OCI-LY1 (cell line): ENCODE data around the gene CD48.

Experiments
- H2AFZ ChIP-seq: fragments of 200-600 bp; sonication (generic), shearing (Covaris generic); 2 replicates; pipeline ENCODE4 v1.6.0; 2014; ENCODE audit warnings: antibody characterized with exemption, mild to moderate bottlenecking, low read length
- H3F3A ChIP-seq: fragments of 200-600 bp; sonication (generic), shearing (Covaris generic); 2 replicates; pipeline ENCODE4 v1.6.0; 2014; ENCODE audit warnings: mild to moderate bottlenecking, antibody characterized with exemption, low read length, moderate library complexity; ENCODE audit not compliant: insufficient read depth
- H3K27ac ChIP-seq: fragments of 200-600 bp; sonication (generic); 2 replicates; pipeline ENCODE4 v1.5.1; 2014; ENCODE audit warnings: low read length, mixed run types, mild to moderate bottlenecking, low read depth; ENCODE audit not compliant: poor library complexity, severe bottlenecking
- H3K27me3 ChIP-seq: fragments of 200-600 bp; sonication (generic); 2 replicates; pipeline ENCODE4 v1.6.0; 2014; ENCODE audit warnings: antibody characterized with exemption, mild to moderate bottlenecking, low read length, moderate library complexity; ENCODE audit not compliant: insufficient read depth
- H3K36me3 ChIP-seq: fragments of 200-600 bp; sonication (generic); 2 replicates; pipeline ENCODE4 v1.6.1; 2014; ENCODE audit warnings: mild to moderate bottlenecking, antibody characterized with exemption, low read length, moderate library complexity, mixed read lengths; ENCODE audit not compliant: insufficient read depth
- H3K4me1 ChIP-seq: fragments of 200-600 bp; sonication (generic); 2 replicates; pipeline ENCODE4 v1.5.1; 2014; ENCODE audit warnings: mild to moderate bottlenecking, low read length, moderate library complexity; ENCODE audit not compliant: insufficient read depth, severe bottlenecking
- H3K4me2 ChIP-seq: fragments of 200-600 bp; sonication (generic), shearing (Covaris generic); 2 replicates; pipeline ENCODE4 v1.6.1; 2014; ENCODE audit warnings: low read length
- H3K4me3 ChIP-seq: fragments of 200-600 bp; sonication (generic); 2 replicates; pipeline ENCODE4 v1.5.1; 2014; ENCODE audit warnings: low read length, low read depth, mild to moderate bottlenecking, mixed read lengths; ENCODE audit not compliant: poor library complexity, severe bottlenecking
- H3K79me2 ChIP-seq: fragments of 200-600 bp; shearing (Covaris generic); 2 replicates; pipeline ENCODE4 v1.6.1; 2016; ENCODE audit warnings: mixed run types, low read length, mixed read lengths; ENCODE audit not compliant: insufficient read depth
- H3K9ac ChIP-seq: fragments of 200-600 bp; sonication (generic), shearing (Covaris generic); 2 replicates; pipeline ENCODE4 v1.6.1; 2014; ENCODE audit warnings: mild to moderate bottlenecking, low read length, mixed read lengths
- H3K9me2 ChIP-seq: fragments of 200-600 bp; sonication (generic), shearing (Covaris generic); 2 replicates; pipeline ENCODE4 v1.6.1; 2014; ENCODE audit warnings: low read depth, mild to moderate bottlenecking, low read length, mixed read lengths
- H3K9me3 ChIP-seq: fragments of 200-600 bp; shearing (Covaris generic); 2 replicates; pipeline ENCODE4 v1.6.1; 2014; ENCODE audit warnings: low read length, mixed read lengths
- H4K20me1 ChIP-seq: fragments of 200-600 bp; sonication (generic), shearing (Covaris generic); 2 replicates; pipeline ENCODE4 v1.6.0; 2016; ENCODE audit warnings: mild to moderate bottlenecking, low read length; ENCODE audit not compliant: insufficient read depth
- EZH2 ChIP-seq: fragments of 200-600 bp; sonication (generic), shearing (Covaris generic); IDR thresholded peaks from 2 replicates; pipeline ENCODE4 v1.8.0; 2017; ENCODE audit warnings: borderline replicate concordance, mixed run types, mild to moderate bottlenecking, antibody characterized with exemption, low read length, moderate library complexity, mixed read lengths
- TF ChIP-seq, protein P1 (sequence below): fragments of 200-600 bp; sonication (generic), shearing (Covaris generic); IDR thresholded peaks from 2 replicates; pipeline ENCODE4 v1.5.1; 2017; ENCODE audit warnings: mild to moderate bottlenecking, antibody characterized with exemption, low read length, moderate library complexity, mixed read lengths

Gene CD48

DNA sequence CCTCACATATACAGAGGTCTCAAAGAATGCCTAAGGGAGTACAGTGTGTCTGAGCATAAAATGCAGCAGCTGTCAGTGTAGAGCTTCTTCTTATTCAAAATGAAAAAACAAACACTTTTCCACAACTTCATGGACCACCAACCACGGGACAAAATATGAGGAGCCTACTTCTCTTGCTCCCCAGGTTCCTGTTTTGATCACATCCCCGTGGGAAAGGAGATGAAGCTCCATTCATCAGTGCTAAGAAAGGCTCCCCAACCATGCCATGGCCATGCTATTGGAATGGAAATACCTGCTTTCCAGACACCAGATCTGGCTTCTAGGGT, 383 bp downstream of the CD48 start:
- peaks cover 71% of the 10 kb centered on the region for H3K4me1 ChIP-seq
- no peak overlapping the region for H2AFZ ChIP-seq
- no peak for TF ChIP-seq EZH2
- TF ChIP-seq, protein P1, sequence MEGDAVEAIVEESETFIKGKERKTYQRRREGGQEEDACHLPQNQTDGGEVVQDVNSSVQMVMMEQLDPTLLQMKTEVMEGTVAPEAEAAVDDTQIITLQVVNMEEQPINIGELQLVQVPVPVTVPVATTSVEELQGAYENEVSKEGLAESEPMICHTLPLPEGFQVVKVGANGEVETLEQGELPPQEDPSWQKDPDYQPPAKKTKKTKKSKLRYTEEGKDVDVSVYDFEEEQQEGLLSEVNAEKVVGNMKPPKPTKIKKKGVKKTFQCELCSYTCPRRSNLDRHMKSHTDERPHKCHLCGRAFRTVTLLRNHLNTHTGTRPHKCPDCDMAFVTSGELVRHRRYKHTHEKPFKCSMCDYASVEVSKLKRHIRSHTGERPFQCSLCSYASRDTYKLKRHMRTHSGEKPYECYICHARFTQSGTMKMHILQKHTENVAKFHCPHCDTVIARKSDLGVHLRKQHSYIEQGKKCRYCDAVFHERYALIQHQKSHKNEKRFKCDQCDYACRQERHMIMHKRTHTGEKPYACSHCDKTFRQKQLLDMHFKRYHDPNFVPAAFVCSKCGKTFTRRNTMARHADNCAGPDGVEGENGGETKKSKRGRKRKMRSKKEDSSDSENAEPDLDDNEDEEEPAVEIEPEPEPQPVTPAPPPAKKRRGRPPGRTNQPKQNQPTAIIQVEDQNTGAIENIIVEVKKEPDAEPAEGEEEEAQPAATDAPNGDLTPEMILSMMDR = no peak
- peaks cover 3% of the 10 kb centered on the region; the same call in 1 of the 2 replicates for H3K36me3 ChIP-seq
- H3F3A ChIP-seq = no peaks in the 10 kb centered on the region
- H3K27me3 ChIP-seq = no peaks in the 10 kb centered on the region
- no peaks in the 10 kb centered on the region for H4K20me1 ChIP-seq
- H3K4me3 ChIP-seq = peak overlapping the region; percentile 80
- peak overlapping the region; percentile 90 for H3K4me2 ChIP-seq
- H3K9me2 ChIP-seq = no peaks in the 10 kb centered on the region
- no peaks in the 10 kb centered on the region for H3K9me3 ChIP-seq
- H3K79me2 ChIP-seq = peaks cover 50% of the 10 kb centered on the region
- H3K9ac ChIP-seq = peak overlapping the region; percentile 95
- H3K27ac ChIP-seq = peak overlapping the region; percentile 93

DNA sequence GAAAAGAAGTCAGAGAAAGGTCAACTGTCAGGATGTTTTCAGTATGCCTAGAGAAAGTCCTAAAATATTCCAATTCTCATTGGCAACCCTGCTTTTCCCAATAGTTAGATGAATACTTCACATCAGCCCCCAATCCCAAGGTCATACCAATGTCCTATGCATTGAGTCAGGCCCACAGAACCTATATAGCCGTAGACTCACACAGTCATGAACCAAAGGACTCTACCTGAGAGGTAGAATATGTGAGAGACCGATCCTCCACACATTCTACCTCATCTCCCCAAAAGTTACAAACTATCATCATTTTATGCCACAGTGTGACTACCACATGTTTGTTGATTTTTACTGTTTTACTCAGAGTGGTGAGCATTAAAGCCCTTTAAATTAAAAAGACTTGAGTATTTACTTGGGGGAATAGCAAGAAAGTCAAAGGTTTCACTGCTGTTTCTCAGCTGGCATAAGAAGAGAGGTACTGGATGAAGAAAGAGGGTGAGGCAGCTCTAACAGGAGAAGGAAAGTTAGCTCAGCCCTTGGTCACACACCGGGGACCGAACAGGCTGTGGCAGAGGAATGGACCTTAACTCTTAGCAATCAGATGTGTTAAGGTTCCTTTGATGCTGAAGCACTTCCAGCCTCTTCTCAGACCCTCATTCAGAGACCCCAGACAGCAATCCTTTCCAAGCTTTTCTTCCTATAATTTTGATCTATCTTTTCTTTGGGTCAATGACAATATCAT, 937 bp downstream of the CD48 start:
- H3K4me3 ChIP-seq = peak overlapping the region; percentile 80
- H3K27ac ChIP-seq = peak overlapping the region; percentile 93
- H3K79me2 ChIP-seq = peaks cover 51% of the 10 kb centered on the region
- peak overlapping the region; percentile 95 for H3K9ac ChIP-seq
- peak overlapping the region; percentile 90 for H3K4me2 ChIP-seq
- H3K9me2 ChIP-seq = no peaks in the 10 kb centered on the region
- H3K4me1 ChIP-seq = peaks cover 77% of the 10 kb centered on the region
- peaks cover 4% of the 10 kb centered on the region; the same call in 1 of the 2 replicates for H3K36me3 ChIP-seq
- no peaks in the 10 kb centered on the region for H3F3A ChIP-seq
- no peak for TF ChIP-seq EZH2
- TF ChIP-seq, protein P1 = no peak
- no peaks in the 10 kb centered on the region for H4K20me1 ChIP-seq
- no peaks in the 10 kb centered on the region for H3K27me3 ChIP-seq
- no peaks in the 10 kb centered on the region for H3K9me3 ChIP-seq
- H2AFZ ChIP-seq = no peak overlapping the region

DNA sequence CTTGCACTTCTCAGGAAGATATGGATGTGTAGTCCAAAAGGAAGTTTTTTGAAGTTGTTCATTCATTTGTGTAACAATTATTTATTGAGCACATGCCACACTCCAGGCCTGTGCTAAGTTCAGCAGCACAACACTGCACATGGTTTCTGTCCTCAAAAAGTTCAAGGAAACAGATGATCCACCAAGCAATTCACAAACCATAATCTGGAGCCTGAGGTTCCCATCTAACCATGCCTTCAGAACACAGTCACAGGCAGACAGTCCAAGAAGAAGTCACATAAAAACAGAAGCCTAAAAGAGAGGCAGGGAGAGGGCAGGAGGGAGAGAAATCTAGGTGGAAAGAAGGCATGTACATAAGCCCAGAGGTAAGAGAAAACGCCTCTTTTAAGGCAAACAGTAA, 1.9 kb downstream of the CD48 start:
- Histone ChIP-seq H3K4me2 (peak overlapping the region; percentile 90), H3F3A (no peaks in the 10 kb centered on the region), H3K27ac (peak overlapping the region; percentile 93), H3K4me1 (peaks cover 87% of the 10 kb centered on the region), H4K20me1 (no peaks in the 10 kb centered on the region), H3K9ac (peak overlapping the region; percentile 95), H3K9me3 (no peaks in the 10 kb centered on the region), H3K79me2 (peaks cover 59% of the 10 kb centered on the region), H3K36me3 (peaks cover 7% of the 10 kb centered on the region; the same call in 1 of the 2 replicates), H3K27me3 (no peaks in the 10 kb centered on the region), H3K9me2 (no peaks in the 10 kb centered on the region), H2AFZ (no peak overlapping the region), H3K4me3 (peak overlapping the region; percentile 80)
- TF ChIP-seq EZH2 = no peak
- TF ChIP-seq, protein P1 = no peak
